ENCODE measurements around the gene RALY. TPM values are rescaled to one million over a fixed set of nuclear protein-coding genes. Genes with fewer than 3 reads are reported as not detected.

The RALY gene
- total RNA-seq, 2 donors from 2014 or later, result 136 to 182 TPM

GRCh38 chr20:34049897-34050695, 56.4 kb downstream of the RALY start:
- TF ChIP-seq CTCF (conservative IDR thresholded peaks at IDR 0.05), result no peak
- no peaks in the 10 kb centered on the region for H3K36me3 ChIP-seq (ENCODE audit: control insufficient read depth, insufficient read depth, low read length)
- no peaks in the 10 kb centered on the region for H3K27me3 ChIP-seq (ENCODE audit: control insufficient read depth, insufficient read depth, low read length, poor library complexity, severe bottlenecking)
- Mint-ChIP-seq H3K27me3 (ENCODE audit: insufficient read depth) (no peaks in the 10 kb centered on the region), H3K27ac (no peak overlapping the region), H3K4me3 (no peak overlapping the region), H3K36me3 (ENCODE audit: low read depth) (peaks cover 9% of the 10 kb centered on the region), H3K9me3 (no peaks in the 10 kb centered on the region), H3K4me1 (peaks cover 64% of the 10 kb centered on the region)
- 95 to 96% methylated on average over 4 of the region's 4 CpGs for WGBS, 2 experiments (ENCODE audit: insufficient coverage in 1 of 2, insufficient read length in 1 of 2)
- H3K4me1 ChIP-seq (ENCODE audit: control insufficient read depth, insufficient read depth, low read length), result peaks cover 14% of the 10 kb centered on the region
- no peak for DNase-seq
- H3K4me3 ChIP-seq (ENCODE audit: low read length), result no peak overlapping the region
- no peak overlapping the region for H3K27ac ChIP-seq (ENCODE audit: low read depth, low read length)
- no peaks in the 10 kb centered on the region for H3K9me3 ChIP-seq (ENCODE audit: control insufficient read depth, low read length)
- no peak overlapping the region for H3K9ac ChIP-seq (ENCODE audit: extremely low read depth, low read length, poor library complexity, severe bottlenecking)

- Histone ChIP-seq H3K4me1 (ENCODE audit: control insufficient read depth, insufficient read depth, low read length) (peaks cover 16% of the 10 kb centered on the region), H3K9me3 (ENCODE audit: control insufficient read depth, low read length) (no peaks in the 10 kb centered on the region), H3K27ac (ENCODE audit: low read depth, low read length) (no peak overlapping the region), H3K36me3 (ENCODE audit: control insufficient read depth, insufficient read depth, low read length) (peaks cover 8% of the 10 kb centered on the region), H3K27me3 (ENCODE audit: control insufficient read depth, insufficient read depth, low read length, poor library complexity, severe bottlenecking) (no peaks in the 10 kb centered on the region), H3K9ac (ENCODE audit: extremely low read depth, low read length, poor library complexity, severe bottlenecking) (no peak overlapping the region), H3K4me3 (ENCODE audit: low read length) (no peak overlapping the region)
- DNase-seq, result no peak
- TF ChIP-seq CTCF (conservative IDR thresholded peaks at IDR 0.05), result no peak
- peaks cover 48% of the 10 kb centered on the region for H3K4me1 Mint-ChIP-seq
- H3K27me3 Mint-ChIP-seq (ENCODE audit: insufficient read depth), result no peaks in the 10 kb centered on the region
- WGBS, 2 experiments (ENCODE audit: insufficient coverage in 1 of 2, insufficient read length in 1 of 2), result 97% methylated on average over 2 of the region's 2 CpGs; no CpG with 5 or more reads in 1 of the 2 experiments
- no peaks in the 10 kb centered on the region for H3K9me3 Mint-ChIP-seq
- peaks cover 5% of the 10 kb centered on the region for H3K36me3 Mint-ChIP-seq (ENCODE audit: low read depth)
- H3K27ac Mint-ChIP-seq, result no peak overlapping the region
- H3K4me3 Mint-ChIP-seq, result no peak overlapping the region
Observed at GRCh38 chr20:34052414-34052813, 58.7 kb downstream of the RALY start.

GRCh38 chr20:34055290-34055689, 61.6 kb downstream of the RALY start:
- Mint-ChIP-seq H3K27me3 (ENCODE audit: insufficient read depth) (no peaks in the 10 kb centered on the region), H3K4me3 (no peak overlapping the region)
- H3K9me3 ChIP-seq (ENCODE audit: control insufficient read depth, low read length), result no peaks in the 10 kb centered on the region

More at GRCh38 chr20:34055290-34055689, 61.6 kb downstream of the RALY start:
- H3K27ac Mint-ChIP-seq, result no peak overlapping the region
- no peak for TF ChIP-seq CTCF (conservative IDR thresholded peaks at IDR 0.05)
- no peaks in the 10 kb centered on the region for H3K9me3 Mint-ChIP-seq
- H3K36me3 ChIP-seq (ENCODE audit: control insufficient read depth, insufficient read depth, low read length), result peaks cover 21% of the 10 kb centered on the region
- H3K36me3 Mint-ChIP-seq (ENCODE audit: low read depth), result peaks cover 5% of the 10 kb centered on the region
- no peaks in the 10 kb centered on the region for H3K27me3 ChIP-seq (ENCODE audit: control insufficient read depth, insufficient read depth, low read length, poor library complexity, severe bottlenecking)
- H3K4me3 ChIP-seq (ENCODE audit: low read length), result no peak overlapping the region
- H3K4me1 ChIP-seq (ENCODE audit: control insufficient read depth, insufficient read depth, low read length), result peaks cover 10% of the 10 kb centered on the region
- DNase-seq, result no peak
- H3K4me1 Mint-ChIP-seq, result peaks cover 22% of the 10 kb centered on the region
- no peak overlapping the region for H3K9ac ChIP-seq (ENCODE audit: extremely low read depth, low read length, poor library complexity, severe bottlenecking)
- H3K27ac ChIP-seq (ENCODE audit: low read depth, low read length), result no peak overlapping the region
- 60% methylated on average over 1 of the region's 1 CpG; no CpG with 5 or more reads in 1 of the 2 experiments for WGBS, 2 experiments (ENCODE audit: insufficient coverage in 1 of 2, insufficient read length in 1 of 2)

Measured in endodermal cell (in vitro differentiated cells).